Gastroesophageal sphincter (tissue), 4 donors: ENCODE results near the gene SUPT20HL1. TPM values are rescaled to one million over a fixed set of nuclear protein-coding genes. Genes with fewer than 3 reads are reported as not detected.

Experiments used
- ATAC-seq: fragments of 150-250 bp; one replicate; pipeline ENCODE4 v1.9.1; 2016; ENCODE audit warnings: mild to moderate bottlenecking, moderate library complexity
- H3K27ac ChIP-seq, 4 donors: fragments of 200-600 bp; sonication (generic) in 3 of 4; 1 replicate in 3 of 4; 2 replicates in 1 of 4; pipeline ENCODE4 v1.5.1; 2016 to 2019
- H3K27me3 ChIP-seq: fragments of 200-600 bp; sonication (generic); one replicate; pipeline ENCODE4 v1.5.1; 2019
- H3K36me3 ChIP-seq, 2 donors: fragments of 200-600 bp; sonication (generic); one replicate each; pipeline ENCODE4 v1.5.1; 2019; ENCODE audit warnings: control low read depth in 1 of 2
- H3K4me1 ChIP-seq, 3 donors: fragments of 200-600 bp; sonication (generic); 1 replicate in 2 of 3; 2 replicates in 1 of 3; pipeline ENCODE4 v1.5.1; 2016 to 2019; ENCODE audit warnings: control low read depth in 2 of 3
- H3K4me3 ChIP-seq, 2 donors: fragments of 200-600 bp; sonication (generic); one replicate each; pipeline ENCODE4 v1.5.1; 2019; ENCODE audit warnings: mild to moderate bottlenecking in 1 of 2, moderate library complexity in 1 of 2
- H3K9me3 ChIP-seq, 3 donors: fragments of 200-600 bp; sonication (generic); one replicate each; pipeline ENCODE4 v1.5.1; 2017 to 2019; ENCODE audit warnings: control low read depth in 2 of 3
- CTCF ChIP-seq, 4 experiments: fragments of 200-600 bp in 2 of 4; fragments of 450-650 bp in 2 of 4; sonication (generic) in 1 of 4; IDR thresholded peaks; one replicate each; pipeline ENCODE4 v1.5.1; 2017 to 2019; ENCODE audit warnings: antibody characterized with exemption in 4 of 4, mild to moderate bottlenecking in 2 of 4, moderate library complexity in 2 of 4
- EP300 ChIP-seq: sonication (generic); formaldehyde crosslinking; IDR thresholded peaks from one replicate; pipeline ENCODE4 v1.6.1; 2017; ENCODE audit warnings: antibody characterized with exemption, mild to moderate bottlenecking
- POLR2A ChIP-seq, 2 donors: fragments of 450-650 bp; IDR thresholded peaks; one replicate each; pipeline ENCODE4 v1.6.1; 2017; ENCODE audit warnings: antibody characterized with exemption in 2 of 2, mild to moderate bottlenecking in 2 of 2, moderate library complexity in 1 of 2
- POLR2AphosphoS5 ChIP-seq: sonication (generic); formaldehyde crosslinking; IDR thresholded peaks from one replicate; pipeline ENCODE4 v1.6.1; 2017; ENCODE audit warnings: antibody characterized with exemption
- WGBS, 2 donors: methylation state at CpG; one replicate each; pipeline ENCODE4 v1.1.5; 2018; ENCODE audit warnings: low coverage in 1 of 2; 5-methylcytosine and 5-hydroxymethylcytosine counted together
- total RNA-seq, 4 donors: library from RNA; depleted of rRNA; stranded (reverse); fragments of >200 nt; gene quantifications; one replicate each; pipeline ENCODE4 v1.1.0, GENCODE V29; 2016

Gene SUPT20HL1
- total RNA-seq, 4 donors from 2014 or later = 0.12 to 1.4 TPM; not detected in 2

GRCh38 chrX:24391843-24392242 is 31.4 kb downstream of the SUPT20HL1 start:
- no peaks in the 10 kb centered on the region for H3K27me3 ChIP-seq
- TF ChIP-seq POLR2A (IDR thresholded peaks at IDR 0.05) = no peak
- TF ChIP-seq CTCF (IDR thresholded peaks at IDR 0.05) = no peak
- TF ChIP-seq POLR2AphosphoS5 = no peak
- TF ChIP-seq EP300 = no peak
- H3K36me3 ChIP-seq = no peaks in the 10 kb centered on the region
- no peak for ATAC-seq
- H3K27ac ChIP-seq = no peak overlapping the region
- no peaks in the 10 kb centered on the region for H3K9me3 ChIP-seq
- H3K4me3 ChIP-seq = no peak overlapping the region
- WGBS, 2 donors = no CpG with 5 or more reads among the region's 3 CpGs
- peaks cover 0 to 10% (median 0%) of the 10 kb centered on the region in 3 donors for H3K4me1 ChIP-seq

GRCh38 chrX:24392709-24393108 is 32.3 kb downstream of the SUPT20HL1 start:
- H3K36me3 ChIP-seq = no peaks in the 10 kb centered on the region
- H3K9me3 ChIP-seq = no peaks in the 10 kb centered on the region
- H3K4me3 ChIP-seq = no peak overlapping the region
- H3K27ac ChIP-seq = no peak overlapping the region
- H3K4me1 ChIP-seq = peaks cover 0 to 19% (median 0%) of the 10 kb centered on the region in 3 donors
- TF ChIP-seq POLR2A (IDR thresholded peaks at IDR 0.05) (no peak), EP300 (no peak), POLR2AphosphoS5 (no peak), CTCF (IDR thresholded peaks at IDR 0.05) (no peak)
- H3K27me3 ChIP-seq = no peaks in the 10 kb centered on the region
- WGBS, 2 donors = 48 to 56% methylated on average over 4 to 5 of the region's 6 CpGs
- ATAC-seq = no peak

- TF ChIP-seq EP300 (no peak), POLR2AphosphoS5 (peak; percentile 33), POLR2A (IDR thresholded peaks at IDR 0.05) (no peak), CTCF (IDR thresholded peaks at IDR 0.05) (peak; percentile 53 to 87 (median 76))
- peak overlapping the region; percentile 74 to 78 (median 77) for H3K27ac ChIP-seq
- peak; percentile 78 for ATAC-seq
- H3K36me3 ChIP-seq = no peaks in the 10 kb centered on the region
- H3K4me1 ChIP-seq = peaks cover 0 to 21% (median 0%) of the 10 kb centered on the region in 3 donors
- H3K4me3 ChIP-seq = no peak overlapping the region
- WGBS, 2 donors = 0 to 5% methylated on average over 3 to 4 of the region's 4 CpGs
- H3K27me3 ChIP-seq = no peaks in the 10 kb centered on the region
- no peaks in the 10 kb centered on the region for H3K9me3 ChIP-seq
Measured at GRCh38 chrX:24395775-24396174, 35.3 kb downstream of the SUPT20HL1 start.

GRCh38 chrX:24396236-24396930 is 35.9 kb downstream of the SUPT20HL1 start:
- Histone ChIP-seq H3K27me3 (no peaks in the 10 kb centered on the region), H3K4me3 (no peak overlapping the region), H3K27ac (peak overlapping the region; percentile 74 to 78 (median 77)), H3K4me1 (peaks cover 0 to 21% (median 0%) of the 10 kb centered on the region in 3 donors), H3K36me3 (no peaks in the 10 kb centered on the region), H3K9me3 (no peaks in the 10 kb centered on the region)
- ATAC-seq = peak; percentile 34
- 40 to 60% methylated on average over 5 of the region's 5 CpGs for WGBS, 2 donors
- TF ChIP-seq EP300 (no peak), CTCF (IDR thresholded peaks at IDR 0.05) (no peak), POLR2AphosphoS5 (no peak), POLR2A (IDR thresholded peaks at IDR 0.05) (no peak)

GRCh38 chrX:24396931-24397279 is 36.5 kb downstream of the SUPT20HL1 start:
- 33% methylated on average over 1 of the region's 1 CpG for WGBS, 2 donors
- Histone ChIP-seq H3K27ac (peak overlapping the region; percentile 74 to 78 (median 77)), H3K9me3 (no peaks in the 10 kb centered on the region), H3K27me3 (no peaks in the 10 kb centered on the region), H3K36me3 (no peaks in the 10 kb centered on the region), H3K4me3 (no peak overlapping the region), H3K4me1 (peaks cover 0 to 21% (median 0%) of the 10 kb centered on the region in 3 donors)
- no peak for TF ChIP-seq POLR2A (IDR thresholded peaks at IDR 0.05)
- TF ChIP-seq POLR2AphosphoS5 = peak; percentile 39
- peak; percentile 49 for ATAC-seq
